Central memory CD8-positive, alpha-beta T cell (primary cell): ENCODE results near the gene OOEP.
A peak's percentile ranks its signal among the peaks of the same experiment; 100 is the strongest.
"Not testable (repeated sequence)": the region's sequence is repeated elsewhere in the genome, so short reads cannot be mapped to it uniquely, and the experiment has no call there.

Experiments
- ATAC-seq: fragments of 150-1000 bp; cut with Tn5 transposase; replicated peaks from 2 replicates; pipeline ENCODE4 v1.10.0; 2022; ENCODE audit warnings: mild to moderate bottlenecking, moderate FRiP score, moderate number of reproducible peaks; ENCODE audit not compliant: poor library complexity, severe bottlenecking; ENCODE audit errors: extremely low read depth
- DNase-seq, 2 donors: peaks; one replicate each; pipeline ENCODE4 v3.0.0; 2021; ENCODE audit warnings: low spot score in 2 of 2
- H3K27ac Mint-ChIP-seq: one replicate; pipeline ENCODE4 v1.8.0; 2022; ENCODE audit warnings: low read depth, mild to moderate bottlenecking, moderate library complexity, mixed read lengths
- H3K27me3 Mint-ChIP-seq: one replicate; pipeline ENCODE4 v1.8.0; 2022; ENCODE audit warnings: mixed read lengths
- H3K36me3 Mint-ChIP-seq: one replicate; pipeline ENCODE4 v1.8.0; 2022; ENCODE audit warnings: mild to moderate bottlenecking, moderate library complexity, mixed read lengths; ENCODE audit not compliant: insufficient read depth
- H3K4me1 Mint-ChIP-seq: one replicate; pipeline ENCODE4 v1.8.0; 2022; ENCODE audit warnings: mixed read lengths
- H3K4me3 Mint-ChIP-seq: one replicate; pipeline ENCODE4 v1.8.0; 2022; ENCODE audit warnings: mild to moderate bottlenecking, moderate library complexity, mixed read lengths
- H3K9me3 Mint-ChIP-seq: one replicate; pipeline ENCODE4 v1.8.0; 2022; ENCODE audit warnings: mixed read lengths

The OOEP gene

DNA sequence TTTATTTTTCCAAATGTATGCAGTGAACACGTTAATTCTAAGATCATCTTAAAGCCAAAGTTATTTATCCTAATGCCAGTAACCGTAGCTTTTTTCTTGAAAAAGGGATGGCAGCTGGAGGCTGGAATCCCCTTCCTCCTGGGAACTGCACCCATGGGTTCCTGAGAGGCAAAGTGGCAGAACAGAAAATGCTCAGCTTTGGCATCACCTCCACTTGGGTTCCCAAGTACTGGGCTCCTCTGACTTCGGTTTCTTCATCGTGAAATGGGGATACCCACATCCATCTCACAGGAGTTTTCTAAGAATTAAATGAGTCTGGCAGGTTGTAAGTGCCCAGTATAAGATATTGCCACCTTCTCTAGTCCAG, 18.7 kb upstream of the OOEP start:
- Mint-ChIP-seq H3K4me1 (peaks cover 17% of the 10 kb centered on the region), H3K4me3 (peak overlapping the region; percentile 85), H3K27ac (peak overlapping the region; percentile 84), H3K9me3 (no peaks in the 10 kb centered on the region), H3K27me3 (no peaks in the 10 kb centered on the region), H3K36me3 (no peaks in the 10 kb centered on the region)
- DNase-seq (no peak), ATAC-seq (no peak)

DNA sequence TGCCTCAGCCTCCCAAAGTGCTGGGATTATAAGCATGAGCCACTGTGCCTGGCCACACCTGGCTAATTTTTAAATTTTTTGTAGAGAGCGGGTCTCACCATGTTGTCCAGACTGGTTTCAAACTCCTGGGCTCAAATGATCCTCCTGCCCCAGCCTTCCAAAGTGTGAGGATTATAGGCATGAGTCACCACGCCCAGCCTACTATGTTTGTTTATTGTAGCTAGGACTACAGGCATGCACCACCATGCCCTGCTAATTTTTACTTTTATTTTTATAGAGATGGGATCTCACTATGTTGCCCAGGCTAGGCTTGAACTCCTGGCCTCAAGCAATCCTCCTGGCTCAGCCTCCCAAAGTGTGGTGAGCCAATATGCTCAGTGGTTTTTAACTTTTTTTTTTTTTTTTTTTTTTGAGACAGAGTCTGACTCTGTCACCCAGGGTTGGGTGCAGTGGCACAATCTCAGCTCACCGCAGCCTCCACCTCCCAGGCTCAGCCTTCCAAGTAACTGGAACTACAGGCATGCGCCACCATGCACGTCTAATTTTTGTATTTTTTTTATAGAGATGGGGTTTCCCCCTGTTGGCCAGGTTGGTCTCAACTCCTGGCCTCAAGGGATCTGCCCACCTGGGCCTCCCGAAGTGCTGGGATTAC, 12.9 kb upstream of the OOEP start:
- Mint-ChIP-seq H3K9me3 (no peaks in the 10 kb centered on the region), H3K36me3 (no peaks in the 10 kb centered on the region), H3K27ac (no peak overlapping the region), H3K4me3 (no peak overlapping the region), H3K27me3 (no peaks in the 10 kb centered on the region), H3K4me1 (no peaks in the 10 kb centered on the region)
- ATAC-seq (no peak), DNase-seq (no peak)

DNA sequence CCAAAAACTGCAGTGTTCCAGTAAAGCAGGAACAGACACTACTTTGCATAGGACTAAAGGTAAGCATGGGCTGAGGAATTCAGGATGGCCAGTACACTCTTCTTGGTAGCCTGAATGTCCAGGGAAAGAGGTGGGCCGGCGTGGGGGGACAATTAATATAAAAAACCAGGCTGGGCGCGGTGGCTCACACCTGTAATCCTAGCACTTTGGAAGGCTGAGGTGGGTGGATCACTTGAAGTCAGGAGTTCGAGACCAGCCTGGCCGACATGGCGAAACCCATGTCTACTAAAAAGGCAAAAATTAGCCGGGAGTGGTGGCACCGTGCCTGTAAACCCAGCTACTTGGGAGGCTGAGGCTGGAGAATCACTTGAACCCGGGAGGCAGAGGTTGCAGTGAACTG, 11.8 kb upstream of the OOEP start:
- not testable (repeated sequence) for H3K4me3 Mint-ChIP-seq, H3K4me1 Mint-ChIP-seq, H3K27me3 Mint-ChIP-seq, H3K36me3 Mint-ChIP-seq, ATAC-seq, H3K27ac Mint-ChIP-seq, DNase-seq, H3K9me3 Mint-ChIP-seq

DNA sequence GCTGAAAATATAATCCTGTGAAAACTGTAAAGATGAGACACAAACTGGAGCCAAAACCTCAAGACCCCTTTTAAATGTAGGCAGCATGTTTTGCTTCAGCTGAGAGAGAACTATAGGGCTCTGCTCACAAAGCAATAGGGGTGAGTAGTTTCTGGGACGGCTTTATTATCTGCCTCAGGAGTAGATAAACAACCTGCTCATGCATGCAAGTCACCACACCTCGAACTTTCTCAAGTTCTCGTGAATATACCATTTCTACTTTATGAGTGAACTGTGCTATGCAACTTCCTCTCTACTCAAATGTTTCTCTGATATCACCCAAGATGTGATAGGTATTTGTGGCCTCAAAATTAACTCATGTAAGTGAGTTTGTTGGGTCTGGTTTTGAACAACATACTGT, 7.5 kb upstream of the OOEP start:
- no peaks in the 10 kb centered on the region for H3K36me3 Mint-ChIP-seq
- H3K27me3 Mint-ChIP-seq: no peaks in the 10 kb centered on the region
- no peak for ATAC-seq
- H3K27ac Mint-ChIP-seq: no peak overlapping the region
- no peak for DNase-seq
- no peaks in the 10 kb centered on the region for H3K4me1 Mint-ChIP-seq
- no peaks in the 10 kb centered on the region for H3K9me3 Mint-ChIP-seq
- no peak overlapping the region for H3K4me3 Mint-ChIP-seq

DNA sequence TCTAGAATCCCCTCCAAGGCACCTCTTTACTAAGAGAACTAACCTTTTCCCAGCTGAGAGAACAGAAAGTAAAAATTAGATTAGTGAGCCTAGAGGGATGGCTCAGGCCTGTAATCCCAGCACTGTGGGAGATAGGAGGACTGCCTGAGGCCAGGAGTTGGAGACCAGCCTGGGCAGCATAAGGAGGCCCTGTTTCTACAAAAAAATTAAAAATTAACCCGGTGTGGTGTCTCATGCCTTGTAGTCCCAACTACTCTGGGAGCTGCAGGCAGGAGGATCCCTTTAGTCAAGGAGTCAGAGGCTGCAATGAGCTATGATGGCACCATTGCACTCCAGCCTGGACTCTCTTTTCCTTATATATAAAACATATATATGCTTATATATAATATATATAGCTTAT, 5.5 kb upstream of the OOEP start:
- DNase-seq (no peak), ATAC-seq (no peak)
- Mint-ChIP-seq H3K4me1 (no peaks in the 10 kb centered on the region), H3K27me3 (no peaks in the 10 kb centered on the region), H3K36me3 (no peaks in the 10 kb centered on the region), H3K27ac (no peak overlapping the region), H3K4me3 (no peak overlapping the region), H3K9me3 (no peaks in the 10 kb centered on the region)

DNA sequence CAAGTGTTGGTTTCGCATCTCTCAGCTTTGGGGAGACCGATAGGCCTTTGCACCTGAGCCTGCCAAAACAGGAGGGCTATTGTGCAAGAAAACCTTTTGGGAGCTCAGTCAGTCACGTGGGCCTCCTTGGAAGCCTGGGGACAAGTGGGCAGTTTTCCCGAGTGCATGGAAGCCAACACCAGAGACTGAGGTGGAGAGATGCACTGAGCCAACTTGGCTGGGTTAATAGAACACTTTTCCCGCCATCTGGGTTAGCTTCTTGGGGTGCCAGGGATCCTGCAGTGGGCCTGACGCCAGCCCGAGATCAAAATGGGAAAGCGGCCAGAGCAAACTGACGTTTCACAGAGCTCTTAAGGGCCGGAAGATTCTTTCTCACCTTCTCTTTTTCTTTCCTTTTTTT, 2.8 kb upstream of the OOEP start:
- DNase-seq: no peak
- no peaks in the 10 kb centered on the region for H3K36me3 Mint-ChIP-seq
- H3K27ac Mint-ChIP-seq: no peak overlapping the region
- H3K4me1 Mint-ChIP-seq: no peaks in the 10 kb centered on the region
- H3K27me3 Mint-ChIP-seq: no peaks in the 10 kb centered on the region
- ATAC-seq: no peak
- H3K4me3 Mint-ChIP-seq: no peak overlapping the region
- no peaks in the 10 kb centered on the region for H3K9me3 Mint-ChIP-seq

DNA sequence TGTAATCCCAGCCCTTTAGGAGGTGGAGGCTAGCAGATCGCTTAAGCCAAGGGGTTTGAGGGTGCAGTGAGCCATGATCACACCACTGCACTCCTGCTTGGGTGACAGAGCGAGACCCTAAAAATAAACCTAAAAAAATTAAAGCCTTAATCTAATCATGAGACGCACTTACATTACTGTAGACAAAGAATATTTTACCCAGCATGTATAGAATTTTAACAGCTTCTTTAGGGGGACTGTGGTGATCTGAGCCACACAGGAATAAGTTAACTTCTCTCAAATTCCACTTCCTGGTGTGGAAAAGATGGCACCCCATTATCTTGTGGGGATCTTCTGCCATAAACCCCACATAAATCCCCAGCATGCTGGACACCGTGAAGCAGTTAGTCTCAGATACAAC, 2.3 kb upstream of the OOEP start:
- Mint-ChIP-seq H3K9me3 (no peaks in the 10 kb centered on the region), H3K27ac (no peak overlapping the region), H3K36me3 (no peaks in the 10 kb centered on the region), H3K4me1 (no peaks in the 10 kb centered on the region), H3K4me3 (no peak overlapping the region), H3K27me3 (no peaks in the 10 kb centered on the region)
- ATAC-seq (no peak), DNase-seq (no peak)

DNA sequence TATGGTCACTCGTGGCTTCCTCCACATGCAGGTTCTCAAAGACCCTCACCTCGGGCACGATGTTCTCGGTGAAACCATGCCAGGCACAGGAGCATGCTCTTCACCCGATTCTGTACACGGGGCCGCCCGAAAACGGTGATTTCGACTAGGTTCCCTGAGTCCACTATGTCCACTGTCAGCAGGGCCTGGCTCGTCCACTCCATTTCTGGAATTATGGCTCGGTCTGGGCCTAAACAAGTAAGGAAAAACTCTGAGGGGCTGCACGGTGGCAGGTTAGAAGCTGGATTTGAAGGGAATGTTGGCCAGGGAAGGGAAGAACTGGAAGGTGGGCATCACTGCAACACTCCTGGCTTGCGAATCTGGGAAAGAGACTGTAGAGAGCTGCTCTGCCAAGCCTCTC, 540 bp downstream of the OOEP start:
- Mint-ChIP-seq H3K4me3 (no peak overlapping the region), H3K27ac (no peak overlapping the region), H3K27me3 (no peaks in the 10 kb centered on the region), H3K9me3 (no peaks in the 10 kb centered on the region), H3K4me1 (no peaks in the 10 kb centered on the region), H3K36me3 (no peaks in the 10 kb centered on the region)
- ATAC-seq (no peak), DNase-seq (no peak)

DNA sequence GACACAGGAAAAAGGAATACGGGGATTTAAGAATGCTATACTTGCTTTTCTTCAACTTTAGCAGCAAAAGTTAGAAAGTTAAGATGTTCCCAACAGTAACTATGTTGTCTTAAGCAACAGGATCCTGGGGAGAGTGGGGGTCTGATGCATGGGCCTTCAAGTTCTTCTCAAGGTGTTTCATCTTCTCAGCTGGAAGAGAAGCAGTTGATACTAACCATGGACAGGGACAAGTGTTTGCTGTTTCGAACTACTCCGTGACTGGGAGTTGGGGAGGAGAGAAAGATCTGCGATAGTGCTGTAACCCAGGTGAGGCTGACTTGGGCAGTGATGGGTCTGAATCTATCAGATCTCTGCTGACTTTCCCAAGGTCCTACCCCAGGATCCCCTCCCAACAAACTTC, 1.0 kb downstream of the OOEP start:
- H3K27ac Mint-ChIP-seq: no peak overlapping the region

DNA sequence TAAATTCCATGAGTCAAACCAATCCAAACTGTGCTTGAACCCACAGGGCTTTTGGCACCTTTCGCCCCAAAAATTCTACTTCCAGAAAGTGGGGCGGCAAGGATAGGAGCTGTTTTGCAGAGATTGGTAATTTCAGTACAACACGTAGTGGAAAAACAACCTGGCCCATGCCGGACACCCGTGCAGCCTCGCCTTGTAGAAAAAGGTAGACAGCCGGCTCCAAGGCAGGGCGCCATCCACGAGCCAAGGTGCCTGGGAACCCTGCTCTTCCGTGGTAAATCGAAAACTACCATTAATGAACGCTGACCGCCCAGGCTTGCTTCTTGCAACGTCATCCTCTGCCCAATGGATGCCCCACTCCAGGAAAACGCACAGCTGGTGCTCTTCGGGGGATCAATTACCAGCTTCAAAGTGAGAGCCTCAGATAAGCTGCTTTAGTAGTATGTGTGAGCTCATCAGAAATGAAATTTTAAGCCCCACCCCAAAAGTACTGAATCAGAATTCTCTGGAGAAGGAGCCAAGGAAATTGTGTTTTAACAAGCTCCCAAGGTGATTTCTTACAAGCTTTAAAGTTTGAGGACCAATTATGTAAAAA, 1.8 kb downstream of the OOEP start:
- Mint-ChIP-seq H3K27me3 (no peaks in the 10 kb centered on the region), H3K9me3 (no peaks in the 10 kb centered on the region), H3K36me3 (no peaks in the 10 kb centered on the region), H3K4me1 (no peaks in the 10 kb centered on the region), H3K4me3 (no peak overlapping the region), H3K27ac (no peak overlapping the region)
- DNase-seq (no peak), ATAC-seq (no peak)

More for the DNA sequence above, 1.0 kb downstream of the OOEP start:
- ATAC-seq: no peak
- no peaks in the 10 kb centered on the region for H3K36me3 Mint-ChIP-seq
- no peak overlapping the region for H3K4me3 Mint-ChIP-seq
- H3K4me1 Mint-ChIP-seq: no peaks in the 10 kb centered on the region
- no peak for DNase-seq
- no peaks in the 10 kb centered on the region for H3K27me3 Mint-ChIP-seq
- H3K9me3 Mint-ChIP-seq: no peaks in the 10 kb centered on the region

DNA sequence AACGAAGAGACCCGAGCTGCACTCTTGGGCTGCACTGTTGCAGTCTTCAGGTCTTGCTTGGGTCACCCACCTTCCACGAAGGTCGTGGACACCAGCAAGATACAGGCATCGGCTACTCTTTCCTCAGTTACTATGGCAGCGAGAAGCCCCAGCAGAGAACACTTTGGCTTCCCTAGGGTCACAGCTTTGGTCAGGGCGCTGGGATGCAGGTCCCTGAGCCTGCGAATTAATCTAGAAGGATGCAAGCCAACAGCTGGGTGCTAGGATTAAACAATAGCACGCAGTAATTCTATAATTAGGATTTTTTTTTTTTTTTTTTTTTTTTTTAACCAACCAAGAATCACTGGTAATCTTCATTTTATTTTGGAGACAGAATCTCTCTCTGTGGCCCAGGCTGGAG, 5.1 kb downstream of the OOEP start:
- ATAC-seq (no peak), DNase-seq (no peak)
- Mint-ChIP-seq H3K4me1 (no peaks in the 10 kb centered on the region), H3K4me3 (no peak overlapping the region), H3K9me3 (no peaks in the 10 kb centered on the region), H3K36me3 (no peaks in the 10 kb centered on the region), H3K27me3 (no peaks in the 10 kb centered on the region), H3K27ac (no peak overlapping the region)

DNA sequence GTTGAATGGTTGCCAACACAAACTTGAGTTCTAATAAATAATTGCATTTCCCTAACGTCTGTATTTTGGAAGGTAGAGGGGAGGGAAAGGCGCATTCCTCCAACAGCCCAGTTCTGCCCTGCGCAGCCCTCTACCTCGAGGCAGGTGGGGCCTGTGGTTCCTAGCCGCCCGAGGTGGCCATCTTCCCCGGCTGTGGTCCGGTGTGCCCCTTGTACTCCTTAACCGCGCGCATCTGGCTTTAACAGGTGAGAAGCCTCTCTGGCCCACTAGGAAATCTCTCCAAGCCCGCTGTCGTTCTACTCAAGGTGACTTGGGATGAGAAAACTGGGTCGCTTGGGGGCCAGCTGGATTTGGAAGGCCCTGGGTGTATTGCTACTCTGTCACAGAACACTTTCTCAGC, 5.6 kb downstream of the OOEP start:
- H3K4me3 Mint-ChIP-seq: no peak overlapping the region
- ATAC-seq (no peak), DNase-seq (no peak)
- no peak overlapping the region for H3K27ac Mint-ChIP-seq
- H3K9me3 Mint-ChIP-seq: no peaks in the 10 kb centered on the region
- no peaks in the 10 kb centered on the region for H3K27me3 Mint-ChIP-seq
- H3K4me1 Mint-ChIP-seq: no peaks in the 10 kb centered on the region
- no peaks in the 10 kb centered on the region for H3K36me3 Mint-ChIP-seq

DNA sequence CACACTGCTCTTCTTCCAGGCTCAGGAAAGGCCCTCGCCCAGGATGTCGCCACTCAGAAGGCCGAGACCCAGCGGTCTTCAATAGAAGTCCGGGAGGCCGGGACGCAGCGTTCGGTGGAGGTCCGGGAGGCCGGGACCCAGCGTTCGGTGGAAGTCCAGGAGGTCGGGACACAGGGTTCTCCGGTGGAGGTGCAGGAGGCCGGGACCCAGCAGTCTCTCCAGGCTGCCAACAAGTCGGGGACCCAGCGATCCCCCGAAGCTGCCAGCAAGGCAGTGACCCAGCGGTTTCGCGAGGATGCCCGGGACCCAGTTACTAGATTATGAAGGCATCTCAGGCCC, 6.2 kb downstream of the OOEP start:
- Mint-ChIP-seq H3K4me1 (no peaks in the 10 kb centered on the region), H3K9me3 (no peaks in the 10 kb centered on the region), H3K36me3 (no peaks in the 10 kb centered on the region), H3K27me3 (no peaks in the 10 kb centered on the region), H3K27ac (no peak overlapping the region), H3K4me3 (no peak overlapping the region)
- ATAC-seq (no peak), DNase-seq (no peak)
